ENCODE measurements around the gene FAM222A. TPM values are rescaled to one million over a fixed set of nuclear protein-coding genes. Genes with fewer than 3 reads are reported as not detected.
A peak's percentile ranks its signal among the peaks of the same experiment; 100 is the strongest.

Gene FAM222A
- total RNA-seq, 1 donor from 2014 or later: 2.4 TPM

GRCh38 chr12:109762071-109762672 is 48.5 kb downstream of the FAM222A start:
- H3K27me3 ChIP-seq (ENCODE audit: low read depth): no peaks in the 10 kb centered on the region
- no peak overlapping the region for H3K4me3 ChIP-seq
- peak; percentile 45 for DNase-seq
- H3K4me1 ChIP-seq: peaks cover 14% of the 10 kb centered on the region
- no peak for ATAC-seq
- no peak for TF ChIP-seq CTCF (IDR thresholded peaks at IDR 0.05)
- H3K36me3 ChIP-seq: no peaks in the 10 kb centered on the region
- H3K27ac ChIP-seq: no peak overlapping the region
- peaks cover 5% of the 10 kb centered on the region for H3K9me3 ChIP-seq
- intact Hi-C loops (cut with DNase I): no loop called here

DNA sequence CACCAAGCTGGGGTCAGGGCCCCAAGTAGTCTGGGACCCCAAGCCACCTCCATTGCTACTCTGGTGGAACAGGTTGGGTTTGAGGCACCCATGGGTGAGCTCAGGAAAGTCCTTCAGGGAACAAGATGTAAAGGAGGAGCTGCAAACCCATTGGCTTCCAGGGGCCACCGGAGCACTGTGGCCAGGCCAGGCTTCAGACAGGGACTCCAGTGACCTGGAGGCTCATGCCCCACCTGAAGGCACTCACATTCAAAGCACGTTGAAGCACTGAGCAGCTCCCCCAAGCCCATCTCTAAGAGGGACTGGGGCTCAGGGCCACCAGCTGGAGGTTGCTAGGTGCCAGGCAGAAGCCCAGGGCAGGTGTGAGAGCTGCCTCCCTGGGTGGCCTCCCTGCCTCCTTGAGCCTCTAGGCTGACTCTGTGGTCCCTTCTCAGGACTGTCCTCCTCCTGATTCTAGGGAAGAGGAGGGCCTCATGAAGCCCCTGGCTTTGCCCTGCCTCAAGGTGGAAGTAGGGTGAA is 49.1 kb downstream of the FAM222A start:
- Histone ChIP-seq H3K36me3 (no peaks in the 10 kb centered on the region), H3K4me1 (peaks cover 14% of the 10 kb centered on the region), H3K9me3 (peaks cover 5% of the 10 kb centered on the region), H3K4me3 (no peak overlapping the region), H3K27me3 (ENCODE audit: low read depth) (no peaks in the 10 kb centered on the region), H3K27ac (no peak overlapping the region)
- DNase-seq (no peak), ATAC-seq (no peak)
- intact Hi-C loops (cut with DNase I): no loop called here
- TF ChIP-seq CTCF (IDR thresholded peaks at IDR 0.05): no peak

GRCh38 chr12:109763201-109763841 is 49.7 kb downstream of the FAM222A start:
- peaks cover 5% of the 10 kb centered on the region for H3K9me3 ChIP-seq
- peaks cover 14% of the 10 kb centered on the region for H3K4me1 ChIP-seq
- ATAC-seq (peak in 1 of 2 donors; percentile 41), DNase-seq (peak; percentile 45)
- no peak overlapping the region for H3K4me3 ChIP-seq
- H3K27me3 ChIP-seq (ENCODE audit: low read depth): no peaks in the 10 kb centered on the region
- no peak overlapping the region for H3K27ac ChIP-seq
- H3K36me3 ChIP-seq: no peaks in the 10 kb centered on the region
- intact Hi-C loops (cut with DNase I): no loop called here
- no peak for TF ChIP-seq CTCF (IDR thresholded peaks at IDR 0.05)

- ATAC-seq (no peak), DNase-seq (peak; percentile 5)
- peaks cover 14% of the 10 kb centered on the region for H3K4me1 ChIP-seq
- intact Hi-C loops (cut with DNase I): no loop called here
- no peak overlapping the region for H3K27ac ChIP-seq
- H3K4me3 ChIP-seq: no peak overlapping the region
- no peaks in the 10 kb centered on the region for H3K36me3 ChIP-seq
- H3K9me3 ChIP-seq: peaks cover 5% of the 10 kb centered on the region
- no peaks in the 10 kb centered on the region for H3K27me3 ChIP-seq (ENCODE audit: low read depth)
- no peak for TF ChIP-seq CTCF (IDR thresholded peaks at IDR 0.05)
These were observed 50.5 kb downstream of the FAM222A start for GRCh38 chr12:109764123-109764522.

GRCh38 chr12:109764776-109765445 is 51.3 kb downstream of the FAM222A start:
- DNase-seq: peak; percentile 28
- ATAC-seq: no peak
- Histone ChIP-seq H3K9me3 (peaks cover 5% of the 10 kb centered on the region), H3K4me1 (peaks cover 14% of the 10 kb centered on the region), H3K27ac (no peak overlapping the region), H3K4me3 (no peak overlapping the region), H3K27me3 (ENCODE audit: low read depth) (no peaks in the 10 kb centered on the region), H3K36me3 (no peaks in the 10 kb centered on the region)
- intact Hi-C loops (cut with DNase I): no loop called here
- no peak for TF ChIP-seq CTCF (IDR thresholded peaks at IDR 0.05)
